GM19468 (cell line): Measurements from ENCODE around the gene SPRR2D.
"Not testable (repeated sequence)": the region's sequence is repeated elsewhere in the genome, so short reads cannot be mapped to it uniquely, and the experiment has no call there.

Experiments
- ATAC-seq: cut with Tn5 transposase; IDR thresholded peaks from one replicate; pipeline ENCODE4 v1.9.1; 2021; ENCODE audit warnings: mild to moderate bottlenecking, moderate library complexity, moderate number of reproducible peaks; ENCODE audit not compliant: unreplicated experiment; ENCODE audit errors: extremely low read depth

Gene SPRR2D

DNA sequence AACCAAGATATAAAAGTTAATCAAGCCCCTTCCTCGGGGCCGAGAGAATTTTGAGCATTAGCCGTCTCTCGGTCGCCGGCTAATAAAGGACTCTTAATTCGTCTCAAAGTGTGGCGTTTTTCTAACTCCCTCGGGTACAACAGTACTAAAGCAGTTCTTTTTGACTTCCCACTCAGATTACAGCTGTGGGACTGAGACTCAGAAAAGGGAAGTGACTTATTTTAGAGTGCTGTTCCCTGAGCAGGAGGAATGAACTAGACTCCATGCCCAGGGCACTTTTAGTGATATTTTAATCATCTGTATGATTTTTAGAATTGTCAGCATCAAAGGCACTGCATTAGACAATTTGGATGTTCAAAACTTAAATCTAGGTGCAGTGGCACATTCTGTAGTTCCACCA, 18.6 kb downstream of the SPRR2D start:
- ATAC-seq = not testable (repeated sequence)

DNA sequence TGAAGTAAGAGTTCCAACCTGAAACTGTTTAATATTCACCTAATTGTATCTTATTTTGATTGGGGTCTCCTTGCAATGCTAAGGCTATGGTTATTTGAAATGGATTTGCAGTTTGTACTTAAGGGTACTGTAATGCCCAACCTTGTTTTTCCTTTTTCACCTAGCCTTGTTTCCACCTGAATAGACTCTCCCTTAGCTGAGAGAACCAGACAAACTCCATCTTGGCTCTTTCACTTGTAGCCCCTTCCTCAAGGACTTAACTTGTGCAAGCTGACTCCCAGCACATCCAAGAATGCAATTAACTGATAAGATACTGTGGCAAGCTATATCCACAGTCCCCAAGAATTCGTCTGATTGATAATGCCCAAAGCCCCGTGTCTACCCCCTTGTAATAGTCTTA, 19.1 kb downstream of the SPRR2D start:
- not testable (repeated sequence) for ATAC-seq

DNA sequence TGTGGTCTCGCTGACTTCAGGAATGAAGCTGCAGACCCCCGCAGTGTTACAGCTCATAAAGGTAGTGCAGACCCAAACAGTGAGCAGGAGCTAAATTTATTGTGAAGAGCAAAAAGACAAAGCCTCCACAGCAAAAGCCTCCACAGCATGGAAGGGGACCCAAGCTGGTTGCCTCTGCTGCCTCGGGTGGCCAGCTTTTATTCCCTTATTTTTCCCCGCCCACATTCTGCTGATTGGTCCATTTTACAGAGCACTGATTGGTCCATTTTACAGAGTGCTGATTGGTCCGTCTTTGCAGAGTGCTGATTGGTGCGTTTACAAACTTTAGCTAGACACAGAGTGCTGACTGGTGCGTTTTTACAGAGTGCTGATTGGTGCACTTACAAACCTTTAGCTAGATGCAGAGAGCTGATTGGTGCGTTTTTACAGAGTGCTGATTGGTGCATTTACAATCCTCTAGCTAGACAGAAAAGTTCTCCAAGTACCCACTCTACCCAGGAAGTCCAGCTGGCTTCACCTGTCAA, 29.6 kb downstream of the SPRR2D start:
- not testable (repeated sequence) for ATAC-seq

DNA sequence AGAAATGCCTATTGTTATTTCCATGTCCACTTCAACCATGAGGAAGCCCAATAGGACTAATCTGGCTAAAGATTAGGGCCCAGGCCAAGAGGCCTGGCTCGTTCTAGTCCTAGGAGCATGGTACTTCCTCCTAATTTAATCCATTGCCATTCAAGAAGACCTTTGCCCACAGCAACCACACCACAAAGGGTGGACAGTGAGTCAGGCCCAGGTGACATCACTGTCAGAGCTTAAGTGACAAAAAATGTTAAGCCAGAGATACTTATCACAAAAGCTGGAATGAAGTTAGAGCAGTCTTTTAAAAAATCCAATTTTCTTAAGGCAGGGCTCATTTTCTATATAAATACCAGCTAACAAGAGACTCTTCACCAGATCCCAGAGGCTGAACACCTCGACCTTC, 39.5 kb downstream of the SPRR2D start, which contains the start of gene SPRR3:
Gene SPRR3 (plus strand): TSS at position 368 of the 400 bp plus-strand sequence. CDS start 1,272 bp downstream, outside the sequence.
- no peak for ATAC-seq

DNA sequence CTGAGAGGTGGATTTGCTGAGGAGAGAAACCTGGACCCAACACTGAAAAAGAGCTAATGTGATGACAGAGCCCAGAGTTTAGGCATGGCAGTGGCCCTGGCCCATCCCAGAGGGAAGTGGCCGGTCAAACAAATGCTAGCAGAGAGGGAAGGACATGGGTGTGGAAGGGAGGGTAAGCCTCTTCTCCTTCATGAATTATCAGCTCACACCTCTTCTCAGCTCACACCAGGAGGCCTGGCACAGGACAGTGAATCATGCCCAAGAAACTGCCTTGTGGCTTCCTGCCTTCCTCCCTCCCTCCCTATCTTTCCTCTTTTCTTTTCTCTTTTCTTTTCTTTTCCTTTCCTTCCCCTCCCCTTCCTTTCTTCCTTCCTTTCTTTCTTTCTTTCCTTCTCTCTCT, 40.6 kb downstream of the SPRR2D start:
- ATAC-seq = no peak

DNA sequence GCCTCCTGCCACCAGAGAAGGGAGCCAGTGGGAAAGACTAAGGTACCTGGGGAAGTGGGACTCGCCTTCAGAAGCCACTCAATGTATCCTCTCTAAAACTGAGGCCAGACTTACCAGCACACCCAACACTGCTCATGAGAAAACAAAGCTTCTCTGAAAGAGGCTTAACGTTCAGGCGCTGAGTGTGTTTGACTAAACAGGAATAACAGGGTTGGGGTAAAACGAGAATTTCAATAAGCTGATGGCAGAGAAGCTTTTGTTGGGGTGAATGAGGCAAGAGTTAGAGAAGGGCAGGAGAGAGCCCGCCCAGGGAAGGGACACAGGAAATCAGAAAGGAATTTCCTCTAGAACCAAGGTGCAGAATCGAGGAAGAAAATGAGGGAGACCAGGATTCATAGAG, 41.1 kb downstream of the SPRR2D start:
- no peak for ATAC-seq

DNA sequence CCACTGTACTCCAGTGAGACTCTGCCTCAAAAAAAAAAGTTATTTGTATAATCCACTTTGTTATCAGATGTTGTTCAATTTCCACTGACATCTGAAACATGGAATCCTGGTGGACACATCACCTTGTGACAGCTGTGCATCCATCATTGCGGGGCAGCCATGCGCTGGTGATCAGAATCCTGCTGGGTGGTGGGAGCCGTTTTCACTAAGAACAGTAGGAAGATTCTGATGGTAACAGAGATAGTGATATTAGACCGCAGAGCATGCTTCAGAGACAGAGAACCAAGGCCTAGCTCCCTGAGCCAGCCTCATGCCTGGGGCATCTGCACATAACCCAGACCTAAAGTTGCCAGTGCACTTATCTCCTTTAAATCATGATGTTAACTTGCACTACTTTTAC, 42.4 kb downstream of the SPRR2D start:
- ATAC-seq = no peak

DNA sequence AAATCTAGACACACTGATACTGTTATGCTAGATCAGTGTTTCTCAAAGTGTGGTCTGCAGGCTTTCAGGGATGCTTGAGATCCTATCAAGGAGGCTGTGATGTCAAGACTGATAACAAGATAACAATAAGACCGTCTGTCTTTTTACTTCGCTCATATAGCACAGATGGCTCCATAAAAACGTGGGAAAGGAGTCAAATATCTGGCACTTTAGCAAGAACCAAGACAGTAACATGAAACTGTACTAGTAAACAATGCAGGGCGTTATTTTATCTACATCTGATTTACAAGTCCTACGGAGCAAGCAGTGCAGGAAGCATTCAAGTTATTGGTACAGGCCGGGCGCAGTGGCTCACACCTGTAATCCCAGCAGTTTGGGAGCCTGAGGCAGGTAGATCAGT, 43.0 kb downstream of the SPRR2D start:
- ATAC-seq = no peak

DNA sequence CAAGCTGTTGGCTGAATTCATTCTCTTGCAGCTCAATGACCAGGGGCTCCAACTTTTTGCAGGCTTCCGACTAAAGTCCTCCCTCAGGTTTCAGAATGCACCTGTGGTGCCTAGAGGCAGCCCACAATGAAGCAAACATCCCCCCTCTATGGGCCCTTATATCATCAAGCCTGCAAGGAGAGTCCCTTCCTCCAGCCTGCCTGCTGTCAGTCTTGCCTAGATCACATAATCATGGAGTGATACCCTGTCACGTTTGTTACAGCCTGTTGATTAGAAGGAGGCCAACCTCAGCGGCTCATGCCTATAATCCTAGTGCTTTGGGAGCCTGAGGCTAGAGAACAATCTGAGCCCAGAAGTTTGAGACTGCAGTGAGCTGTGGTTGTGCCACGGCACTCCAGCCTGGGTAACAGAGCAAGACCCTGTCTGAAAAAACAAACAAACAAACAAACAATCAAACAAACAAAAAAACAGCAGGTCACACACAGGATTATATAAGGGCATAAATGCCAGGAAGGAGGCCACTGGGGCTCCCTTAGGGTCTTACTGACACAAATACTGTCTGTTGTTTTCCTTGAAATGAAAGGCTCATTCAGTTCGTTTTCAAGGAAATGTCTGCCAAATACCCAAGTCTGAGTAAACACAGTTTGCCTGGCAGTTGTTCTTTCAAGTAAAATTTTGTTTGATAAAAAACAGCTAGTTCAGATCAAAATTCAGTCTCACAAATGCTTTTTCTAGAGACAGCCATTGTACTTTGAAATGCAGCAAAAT, 44.1 kb downstream of the SPRR2D start:
- ATAC-seq = no peak

DNA sequence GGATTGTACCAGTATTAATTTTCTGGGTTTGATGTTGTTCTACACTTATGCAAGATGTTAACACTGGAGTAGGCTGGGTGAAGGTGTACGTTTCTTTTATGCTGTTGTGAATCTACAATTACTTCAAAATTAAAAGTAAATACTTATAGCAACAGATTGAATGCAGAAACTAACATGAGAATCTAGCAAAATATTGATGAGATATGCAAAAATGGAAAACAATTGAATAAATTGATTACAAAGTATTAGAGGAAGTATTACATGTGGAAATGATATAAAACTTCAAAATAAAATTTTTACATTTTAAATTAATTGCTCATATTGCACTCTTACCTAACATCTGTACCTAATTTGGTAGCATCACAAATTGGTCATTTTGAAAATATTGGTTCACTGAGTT, 45.1 kb downstream of the SPRR2D start:
- no peak for ATAC-seq

DNA sequence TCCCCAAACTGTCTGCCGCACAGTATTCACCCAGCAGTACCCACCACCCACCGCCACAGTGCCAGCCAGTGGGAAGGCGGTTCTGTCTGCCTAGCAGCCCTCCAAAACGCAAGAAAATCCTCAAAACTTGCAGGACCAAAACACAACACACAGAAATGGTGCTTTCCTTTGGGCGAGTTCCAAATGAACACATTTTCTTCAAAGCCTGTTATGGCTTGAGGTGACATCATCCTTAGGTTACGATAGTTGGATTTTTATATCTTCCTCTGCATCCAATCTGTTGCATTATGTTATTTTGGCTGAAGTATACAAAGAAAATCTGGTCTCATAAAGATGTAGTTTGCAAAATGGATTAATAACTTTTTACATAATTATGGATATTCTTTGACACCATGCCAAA, 47.7 kb downstream of the SPRR2D start:
- no peak for ATAC-seq
